ENCODE results near the gene KIRREL3. TPM values are rescaled to one million over a fixed set of nuclear protein-coding genes. Genes with fewer than 3 reads are reported as not detected.

The KIRREL3 gene
- total and polyA plus RNA-seq, 9 donors: 0.25 to 5.3 (median 0.48) TPM

- Histone ChIP-seq H3K4me1 (ENCODE audit: insufficient read depth) (no peaks in the 10 kb centered on the region), H3K27ac (no peak overlapping the region), H3K27me3 (no peaks in the 10 kb centered on the region), H3K36me3 (no peaks in the 10 kb centered on the region), H3K9me3 (no peaks in the 10 kb centered on the region), H3K4me3 (no peak overlapping the region)
- intact Hi-C loops (cut with DNase I): loop anchor here in 3 of 4 donors (5.0 to 10.0 kb wide), 3 partner anchors 548 to 688 kb away; partner anchors contain the start of gene DCPS (in 1 of the 3)
- WGBS, 3 donors: 62 to 72% (median 64%) methylated on average over 2 of the region's 2 CpGs
- no peak for DNase-seq
- no peak for TF ChIP-seq EP300 (IDR thresholded peaks at IDR 0.05)
- no peak for TF ChIP-seq CTCF (IDR thresholded peaks at IDR 0.05)
- TF ChIP-seq POLR2A (IDR thresholded peaks at IDR 0.05): no peak
These were observed 7.8 kb downstream of the KIRREL3 start for GRCh38 chr11:126992804-126993111.

GRCh38 chr11:126992065-126992803 lies 8.3 kb downstream of the KIRREL3 start:
- no peaks in the 10 kb centered on the region for H3K36me3 ChIP-seq
- intact Hi-C loops (cut with DNase I): loop anchor here in 3 of 4 donors (5.0 to 10.0 kb wide), 3 partner anchors 547 to 687 kb away; partner anchors contain the start of gene DCPS (in 1 of the 3)
- TF ChIP-seq CTCF (IDR thresholded peaks at IDR 0.05) (no peak), EP300 (IDR thresholded peaks at IDR 0.05) (no peak)
- no peaks in the 10 kb centered on the region for H3K9me3 ChIP-seq
- H3K4me3 ChIP-seq: no peak overlapping the region
- no peak for DNase-seq
- no peak overlapping the region for H3K27ac ChIP-seq
- H3K4me1 ChIP-seq (ENCODE audit: insufficient read depth): no peaks in the 10 kb centered on the region
- H3K27me3 ChIP-seq: no peaks in the 10 kb centered on the region
- 69 to 70% (median 70%) methylated on average over 6 of the region's 6 CpGs for WGBS, 3 donors

GRCh38 chr11:126991596-126991995 lies 9.0 kb downstream of the KIRREL3 start:
- intact Hi-C loops (cut with DNase I): loop anchor here in 3 of 4 donors (5.0 to 10.0 kb wide), 3 partner anchors 547 to 687 kb away; partner anchors contain the start of gene DCPS (in 1 of the 3)
- H3K4me1 ChIP-seq (ENCODE audit: insufficient read depth): no peaks in the 10 kb centered on the region
- no peak overlapping the region for H3K27ac ChIP-seq
- TF ChIP-seq EP300 (IDR thresholded peaks at IDR 0.05) (no peak), CTCF (IDR thresholded peaks at IDR 0.05) (no peak), POLR2A (IDR thresholded peaks at IDR 0.05) (no peak)
- no peaks in the 10 kb centered on the region for H3K9me3 ChIP-seq
- no peak for DNase-seq
- WGBS, 3 donors: 54 to 69% (median 62%) methylated on average over 2 of the region's 2 CpGs
- H3K4me3 ChIP-seq: no peak overlapping the region
- H3K36me3 ChIP-seq: no peaks in the 10 kb centered on the region
- no peaks in the 10 kb centered on the region for H3K27me3 ChIP-seq

- intact Hi-C loops (cut with DNase I): loop anchor here in 3 of 4 donors (5.0 to 10.0 kb wide), 3 partner anchors 546 to 686 kb away; partner anchors contain the start of gene DCPS (in 1 of the 3)
These were observed 9.7 kb downstream of the KIRREL3 start for GRCh38 chr11:126990716-126991480.

More at GRCh38 chr11:126990716-126991480, 9.7 kb downstream of the KIRREL3 start:
- no peak overlapping the region for H3K27ac ChIP-seq
- no peaks in the 10 kb centered on the region for H3K9me3 ChIP-seq
- H3K4me3 ChIP-seq: no peak overlapping the region
- TF ChIP-seq POLR2A (IDR thresholded peaks at IDR 0.05) (no peak), EP300 (IDR thresholded peaks at IDR 0.05) (no peak), CTCF (IDR thresholded peaks at IDR 0.05) (no peak)
- H3K4me1 ChIP-seq (ENCODE audit: insufficient read depth): no peaks in the 10 kb centered on the region
- H3K36me3 ChIP-seq: no peaks in the 10 kb centered on the region
- H3K27me3 ChIP-seq: no peaks in the 10 kb centered on the region
- no peak for DNase-seq
- WGBS, 3 donors: 38 to 60% (median 46%) methylated on average over 11 of the region's 11 CpGs

All from ovary (tissue), 9 donors.